Spleen (tissue), 11 donors: ENCODE measurements around the gene KRTAP5-3. TPM values are rescaled to one million over a fixed set of nuclear protein-coding genes. Genes with fewer than 3 reads are reported as not detected.

Experiments used
- DNase-seq: peaks from one replicate; pipeline ENCODE4 v3.0.0-alpha.2; 2020
- H3K27ac ChIP-seq, 8 donors: fragments of 200-600 bp; sonication (generic) in 7 of 8; 1 replicate in 4 of 8; 2 replicates in 4 of 8; pipeline versions ENCODE4 v1.5.0 to v1.8.0; 2016 to 2021; ENCODE audit warnings: inconsistent platforms in 4 of 8, mild to moderate bottlenecking in 4 of 8, moderate library complexity in 1 of 8
- H3K27me3 ChIP-seq, 7 donors: fragments of 200-600 bp; sonication (generic) in 6 of 7; replicated peaks in 1 of 7; 1 replicate in 4 of 7; 2 replicates in 3 of 7; pipeline versions ENCODE4 v1.5.0 to v1.8.0; 2016 to 2021; ENCODE audit warnings: inconsistent platforms in 3 of 7, mild to moderate bottlenecking in 1 of 7
- H3K36me3 ChIP-seq, 6 donors: fragments of 200-600 bp; sonication (generic) in 5 of 6; 1 replicate in 4 of 6; 2 replicates in 2 of 6; pipeline versions ENCODE4 v1.5.0 to v1.8.0; 2016 to 2021; ENCODE audit warnings: inconsistent platforms in 2 of 6
- H3K4me1 ChIP-seq, 6 donors: fragments of 200-600 bp; sonication (generic) in 5 of 6; 1 replicate in 3 of 6; 2 replicates in 3 of 6; pipeline versions ENCODE4 v1.5.0 to v1.8.0; 2016 to 2021; ENCODE audit warnings: inconsistent platforms in 3 of 6
- H3K4me3 ChIP-seq, 8 donors: fragments of 200-600 bp; sonication (generic) in 7 of 8; 1 replicate in 4 of 8; 2 replicates in 4 of 8; pipeline versions ENCODE4 v1.5.0 to v1.8.0; 2016 to 2021; ENCODE audit warnings: inconsistent platforms in 4 of 8, mild to moderate bottlenecking in 4 of 8, moderate library complexity in 2 of 8
- H3K9me3 ChIP-seq, 8 donors: fragments of 200-600 bp; sonication (generic) in 7 of 8; 1 replicate in 4 of 8; 2 replicates in 4 of 8; pipeline versions ENCODE4 v1.5.0 to v1.8.0; 2016 to 2021; ENCODE audit warnings: inconsistent platforms in 4 of 8
- POLR2A ChIP-seq, 3 donors: fragments of 450-650 bp; IDR thresholded peaks; one replicate each; pipeline ENCODE4 v1.5.1; 2017; ENCODE audit warnings: antibody characterized with exemption in 3 of 3, mild to moderate bottlenecking in 1 of 3
- POLR2AphosphoS5 ChIP-seq, 3 donors: sonication (generic); formaldehyde crosslinking; IDR thresholded peaks; one replicate each; pipeline ENCODE4 v1.5.1; 2017; ENCODE audit warnings: antibody characterized with exemption in 3 of 3
- WGBS, 5 donors: extraction: QIAGEN DNeasy Blood & Tissue Kit in 3 of 5; methylation state at CpG; one replicate each; pipeline versions ENCODE4 v1.1.5 to v1.1.7; 2013 to 2018; 5-methylcytosine and 5-hydroxymethylcytosine counted together
- intact Hi-C: fragments of 100-400 bp; cut with DNase I; formaldehyde crosslinking; loops from one replicate; pipeline ENCODE4 v1.15.0; 2023; ENCODE audit warnings: low total_unique reads
- polyA plus RNA-seq, 3 donors: library from polyadenylated mRNA; stranded (reverse); fragments of 200-250 nt; gene quantifications; one replicate each; pipeline ENCODE4 v1.2.1, GENCODE V29; 2013
- total RNA-seq, 7 donors: library from RNA; depleted of rRNA in 3 of 7; stranded (reverse); fragments of >200 nt in 3 of 7; fragmentation: NEBNext Ultra II Directional in 4 of 7; extraction: Animal tissue kit (Norgen Biotek cat#: 25700) in 4 of 7; gene quantifications; one replicate each; pipeline versions ENCODE4 v1.1.0 to v1.2.1, GENCODE V29; 2016 to 2021
- TF ChIP-seq, protein P1 (sequence below), 11 experiments: fragments of 200-600 bp in 7 of 11; fragments of 450-650 bp in 4 of 11; sonication (generic) in 4 of 11; IDR thresholded peaks in 8 of 11; conservative IDR thresholded peaks in 3 of 11; 1 replicate in 7 of 11; 2 replicates in 4 of 11; pipeline versions ENCODE4 v1.4.0 to v1.8.0; 2016 to 2021; ENCODE audit warnings: antibody characterized with exemption in 11 of 11, inconsistent platforms in 4 of 11, mild to moderate bottlenecking in 1 of 11
- donor health status: healthy with polysubstance abuse.
- donor health status: DM: no; HTN: no; CAD: no; lungs with moderate emphysema.
- donor health status: DM: no; HTN: no; CAD: no.
- donor health status: Bipolar disorder and iron deficiency.
- donor health status: healthy.
- donor health status: DM: no; HTN: no; CAD: no.
- donor health status: DM: yes; HTN: yes; CAD: no.

The KRTAP5-3 gene
- total and polyA plus RNA-seq, 10 donors, result not detected

DNA sequence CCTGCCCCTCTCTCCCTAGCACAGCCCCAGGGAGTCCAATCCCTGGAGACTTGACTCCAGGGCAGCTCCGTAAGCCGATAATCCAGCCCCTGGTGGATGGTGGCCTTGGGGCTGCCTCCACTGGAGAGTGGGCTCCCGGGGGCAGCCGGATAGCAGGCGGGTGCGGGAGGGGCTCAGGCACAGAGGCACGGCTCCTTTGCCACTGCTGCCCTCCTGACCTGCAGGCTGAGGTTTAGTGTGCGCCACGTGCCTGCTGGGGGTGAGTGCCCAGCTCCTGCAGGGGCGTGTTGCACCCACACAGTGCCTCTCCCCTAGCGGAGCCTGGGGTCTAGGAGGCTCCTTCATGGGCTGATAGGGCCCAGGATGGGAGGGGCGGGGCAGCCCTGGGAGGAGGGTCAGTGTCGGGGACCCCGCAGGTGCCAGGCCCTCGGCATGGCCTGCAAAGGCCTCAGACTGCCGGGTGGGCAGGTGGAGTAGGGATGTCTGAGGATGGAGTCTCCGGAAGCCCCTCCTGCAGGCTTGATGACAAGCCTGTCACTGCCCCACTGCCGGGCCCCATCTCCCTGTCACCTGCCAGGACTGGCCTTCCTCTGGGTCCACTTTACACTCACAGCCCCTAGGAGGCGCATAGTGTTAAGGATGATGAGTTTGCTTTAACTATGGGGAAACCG, 41.7 kb downstream of the KRTAP5-3 start:
- H3K36me3 ChIP-seq, result peaks cover 0 to 25% (median 0%) of the 10 kb centered on the region in 6 donors
- H3K27ac ChIP-seq, result no peak overlapping the region
- TF ChIP-seq, protein P1, sequence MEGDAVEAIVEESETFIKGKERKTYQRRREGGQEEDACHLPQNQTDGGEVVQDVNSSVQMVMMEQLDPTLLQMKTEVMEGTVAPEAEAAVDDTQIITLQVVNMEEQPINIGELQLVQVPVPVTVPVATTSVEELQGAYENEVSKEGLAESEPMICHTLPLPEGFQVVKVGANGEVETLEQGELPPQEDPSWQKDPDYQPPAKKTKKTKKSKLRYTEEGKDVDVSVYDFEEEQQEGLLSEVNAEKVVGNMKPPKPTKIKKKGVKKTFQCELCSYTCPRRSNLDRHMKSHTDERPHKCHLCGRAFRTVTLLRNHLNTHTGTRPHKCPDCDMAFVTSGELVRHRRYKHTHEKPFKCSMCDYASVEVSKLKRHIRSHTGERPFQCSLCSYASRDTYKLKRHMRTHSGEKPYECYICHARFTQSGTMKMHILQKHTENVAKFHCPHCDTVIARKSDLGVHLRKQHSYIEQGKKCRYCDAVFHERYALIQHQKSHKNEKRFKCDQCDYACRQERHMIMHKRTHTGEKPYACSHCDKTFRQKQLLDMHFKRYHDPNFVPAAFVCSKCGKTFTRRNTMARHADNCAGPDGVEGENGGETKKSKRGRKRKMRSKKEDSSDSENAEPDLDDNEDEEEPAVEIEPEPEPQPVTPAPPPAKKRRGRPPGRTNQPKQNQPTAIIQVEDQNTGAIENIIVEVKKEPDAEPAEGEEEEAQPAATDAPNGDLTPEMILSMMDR (IDR thresholded peaks at IDR 0.05 in 8 of 11, conservative IDR thresholded peaks at IDR 0.05 in 3 of 11), result no peak
- no peak for TF ChIP-seq POLR2AphosphoS5 (IDR thresholded peaks at IDR 0.05)
- peaks cover 0 to 66% (median 12%) of the 10 kb centered on the region in 7 donors for H3K27me3 ChIP-seq
- intact Hi-C loops, result no loop called here
- peak; percentile 74 for DNase-seq
- 66 to 87% (median 76%) methylated on average over 11 to 20 of the region's 20 CpGs for WGBS, 5 donors
- no peak overlapping the region for H3K4me3 ChIP-seq
- peaks cover 4 to 74% (median 30%) of the 10 kb centered on the region in 6 donors for H3K4me1 ChIP-seq
- no peaks in the 10 kb centered on the region for H3K9me3 ChIP-seq

DNA sequence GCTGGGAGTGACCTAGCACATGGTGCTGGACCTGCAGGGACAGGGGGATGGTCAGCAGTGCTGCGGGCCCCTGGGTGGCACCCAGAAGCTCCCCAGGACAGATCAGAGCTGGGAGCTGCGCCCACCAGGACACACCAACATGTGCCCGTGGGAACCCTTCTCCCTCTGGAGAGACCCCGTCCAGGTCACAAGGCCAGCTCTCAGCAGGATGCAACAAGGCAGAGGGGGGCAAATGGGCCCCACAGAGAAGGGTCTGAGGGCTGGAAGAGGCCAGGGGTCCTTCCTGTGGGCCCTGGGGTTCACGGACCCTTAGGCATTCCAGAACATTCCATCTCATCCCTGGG, 42.4 kb downstream of the KRTAP5-3 start:
- 73 to 100% (median 85%) methylated on average over 1 to 5 of the region's 5 CpGs for WGBS, 5 donors
- Histone ChIP-seq H3K27me3 (peaks cover 0 to 63% (median 6%) of the 10 kb centered on the region in 7 donors), H3K36me3 (peaks cover 0 to 31% (median 0%) of the 10 kb centered on the region in 6 donors), H3K27ac (no peak overlapping the region), H3K4me1 (peaks cover 4 to 67% (median 24%) of the 10 kb centered on the region in 6 donors), H3K9me3 (no peaks in the 10 kb centered on the region), H3K4me3 (no peak overlapping the region)
- TF ChIP-seq POLR2AphosphoS5 (IDR thresholded peaks at IDR 0.05) (no peak), POLR2A (IDR thresholded peaks at IDR 0.05) (no peak)
- TF ChIP-seq, protein P1 (IDR thresholded peaks at IDR 0.05 in 8 of 11, conservative IDR thresholded peaks at IDR 0.05 in 3 of 11), result no peak
- DNase-seq, result peak; percentile 74
- intact Hi-C loops, result no loop called here

DNA sequence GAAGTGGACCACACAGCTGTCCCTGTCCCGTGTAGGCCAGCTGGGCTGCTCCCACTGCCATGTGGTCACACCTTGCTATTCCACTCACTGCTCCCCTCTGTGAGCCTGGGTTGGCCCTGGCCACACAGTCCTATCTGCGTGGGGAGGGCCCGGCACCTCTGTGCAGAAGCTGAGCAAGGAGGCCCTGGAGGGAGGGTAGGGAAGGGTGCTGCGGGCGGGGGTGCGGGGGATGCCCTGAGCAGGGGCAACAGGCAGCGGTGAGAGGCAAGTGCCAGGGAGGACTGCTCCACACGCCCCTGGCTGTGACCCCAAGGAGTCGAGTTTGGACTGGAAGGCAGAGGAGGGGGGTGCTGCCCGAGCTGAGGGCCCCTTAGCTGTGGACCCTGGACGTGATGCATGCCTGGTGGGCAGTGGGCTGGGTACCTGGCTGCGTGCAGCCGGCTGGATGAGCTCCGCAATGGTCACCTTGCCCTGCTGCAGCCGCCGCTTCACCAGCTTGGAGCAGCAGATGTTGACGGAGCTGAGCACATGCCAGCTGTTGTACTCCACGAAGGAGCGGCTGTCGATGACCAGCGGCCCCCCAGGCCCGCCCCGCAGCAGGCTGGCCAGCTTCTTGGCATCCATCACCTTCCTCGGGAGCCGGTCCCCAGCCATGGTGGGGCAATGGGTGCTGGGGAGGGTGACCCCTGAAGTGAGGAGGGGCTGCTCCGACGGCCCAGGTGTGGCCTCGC, 42.9 kb downstream of the KRTAP5-3 start:
- peak overlapping the region in 5 of 8 donors; percentile 22 to 64 (median 38) for H3K27ac ChIP-seq
- intact Hi-C loops, result no loop called here
- peaks cover 1 to 64% (median 19%) of the 10 kb centered on the region in 6 donors for H3K4me1 ChIP-seq
- peaks cover 0 to 36% (median 0%) of the 10 kb centered on the region in 6 donors for H3K36me3 ChIP-seq
- WGBS, 5 donors, result 78 to 90% (median 83%) methylated on average over 21 to 28 of the region's 28 CpGs
- peak; percentile 74 for DNase-seq
- TF ChIP-seq, protein P1 (IDR thresholded peaks at IDR 0.05 in 8 of 11, conservative IDR thresholded peaks at IDR 0.05 in 3 of 11), result no peak
- H3K9me3 ChIP-seq, result no peaks in the 10 kb centered on the region
- peaks cover 0 to 59% (median under 1%) of the 10 kb centered on the region in 7 donors for H3K27me3 ChIP-seq
- H3K4me3 ChIP-seq, result no peak overlapping the region

DNA sequence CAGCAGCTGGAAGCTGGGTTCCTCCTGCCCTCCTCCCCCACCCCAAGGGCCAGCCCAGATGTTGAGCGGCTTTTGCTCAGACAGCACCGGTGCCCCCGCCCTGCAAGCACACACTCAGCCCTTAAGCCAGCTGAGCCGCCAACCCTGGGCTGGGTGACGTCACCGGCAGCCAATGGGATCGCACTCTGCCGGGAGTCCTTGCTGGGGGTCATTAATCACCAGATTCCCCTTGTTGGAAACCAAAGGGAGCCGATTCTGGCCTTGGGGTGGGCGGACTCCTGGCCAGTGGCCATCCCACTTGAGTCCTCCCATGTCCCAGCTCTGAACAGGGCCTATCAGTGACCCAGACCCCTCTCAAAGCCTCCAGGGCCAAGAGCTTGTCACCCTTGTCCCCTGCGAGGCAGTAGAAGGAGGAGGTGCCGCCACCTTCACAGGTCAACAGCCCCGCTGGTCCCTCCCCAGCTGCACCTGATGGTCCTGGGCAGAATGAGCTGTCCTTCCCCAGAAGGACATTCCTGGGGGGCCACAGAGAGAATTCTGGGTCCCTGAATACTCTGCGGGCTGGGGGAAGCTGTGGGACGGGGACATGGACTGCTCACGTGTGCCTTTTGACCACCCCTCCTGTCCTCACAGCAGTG, 43.6 kb downstream of the KRTAP5-3 start:
- peak overlapping the region in 5 of 8 donors; percentile 22 to 64 (median 38) for H3K27ac ChIP-seq

More for the DNA sequence above, 43.6 kb downstream of the KRTAP5-3 start:
- Histone ChIP-seq H3K36me3 (peaks cover 0 to 40% (median 0%) of the 10 kb centered on the region in 6 donors), H3K9me3 (no peaks in the 10 kb centered on the region), H3K4me1 (peaks cover 0 to 64% (median 19%) of the 10 kb centered on the region in 6 donors), H3K4me3 (no peak overlapping the region), H3K27me3 (peaks cover 0 to 59% (median 0%) of the 10 kb centered on the region in 7 donors)
- TF ChIP-seq POLR2AphosphoS5 (IDR thresholded peaks at IDR 0.05), result peak; percentile 35 to 72 (median 70)
- TF ChIP-seq POLR2A (IDR thresholded peaks at IDR 0.05), result no peak
- WGBS, 5 donors, result 21 to 64% (median 27%) methylated on average over 7 to 16 of the region's 16 CpGs
- intact Hi-C loops, result no loop called here
- DNase-seq, result peak; percentile 88
